Calu3 (cell line): ENCODE results near the gene PPP1R12C. TPM values are rescaled to one million over a fixed set of nuclear protein-coding genes. Genes with fewer than 3 reads are reported as not detected.

Source experiments
- BruUV-seq: library from RNA; stranded (reverse); fragments of 400-500 nt; replicated peaks from 2 replicates; lab custom pipeline; 2021; lab: Mats Ljungman, UMichigan
- CTCF ChIA-PET: fragments of 300-600 bp; sonication (Branson Sonifier 250); formaldehyde crosslinking; loops from one replicate; lab custom pipeline; 2022; ENCODE audit warnings: antibody characterized with exemption; lab: Charles Lee
- DNase-seq: peaks from one replicate; pipeline ENCODE4 v3.0.0; 2022
- H3K27ac Mint-ChIP-seq: one replicate; pipeline ENCODE4 v1.8.0; 2022; ENCODE audit warnings: mixed read lengths; ENCODE audit not compliant: unreplicated experiment
- H3K27me3 Mint-ChIP-seq: one replicate; pipeline ENCODE4 v1.8.0; 2022; ENCODE audit warnings: mixed read lengths; ENCODE audit not compliant: unreplicated experiment
- H3K36me3 Mint-ChIP-seq: one replicate; pipeline ENCODE4 v1.8.0; 2022; ENCODE audit warnings: mild to moderate bottlenecking, moderate library complexity, mixed read lengths; ENCODE audit not compliant: insufficient read depth, unreplicated experiment
- H3K4me1 Mint-ChIP-seq: one replicate; pipeline ENCODE4 v1.8.0; 2022; ENCODE audit warnings: mild to moderate bottlenecking, low read depth, mixed read lengths; ENCODE audit not compliant: unreplicated experiment
- H3K4me3 Mint-ChIP-seq: one replicate; pipeline ENCODE4 v1.8.0; 2022; ENCODE audit warnings: mild to moderate bottlenecking, low read depth, moderate library complexity, mixed read lengths; ENCODE audit not compliant: unreplicated experiment
- H3K9me3 Mint-ChIP-seq: one replicate; pipeline ENCODE4 v1.8.0; 2022; ENCODE audit warnings: low read depth, mixed read lengths; ENCODE audit not compliant: unreplicated experiment
- CTCF ChIP-seq: fragments of 200-600 bp; IDR thresholded peaks from one replicate; pipeline ENCODE4 v1.8.0; 2022; ENCODE audit warnings: antibody characterized with exemption; ENCODE audit not compliant: unreplicated experiment
- intact Hi-C: fragments of 100-400 bp; cut with micrococcal nuclease; formaldehyde crosslinking; loops from one replicate; pipeline ENCODE4 v1.10.0; 2022; ENCODE audit not compliant: unreplicated experiment
- total RNA-seq: library from RNA; stranded (reverse); gene quantifications from 2 replicates; pipeline ENCODE4 v1.2.3, GENCODE V29; 2022

PPP1R12C gene
- total RNA-seq, 1 experiment from 2014 or later = 151 TPM

GRCh38 chr19:55081770-55082019 is 35.7 kb downstream of the PPP1R12C start:
- CTCF ChIA-PET = no interaction called here
- H3K36me3 Mint-ChIP-seq = peaks cover 70% of the 10 kb centered on the region
- DNase-seq = no peak
- no peak overlapping the region for H3K4me3 Mint-ChIP-seq
- H3K4me1 Mint-ChIP-seq = peaks cover 14% of the 10 kb centered on the region
- intact Hi-C loops = no loop called here
- no peaks in the 10 kb centered on the region for H3K9me3 Mint-ChIP-seq
- no peak for TF ChIP-seq CTCF
- peak overlapping the region; percentile 55 for H3K27ac Mint-ChIP-seq
- H3K27me3 Mint-ChIP-seq = no peaks in the 10 kb centered on the region
- BruUV-seq = no TSS peak

- intact Hi-C loops = no loop called here
- H3K27ac Mint-ChIP-seq = no peak overlapping the region
Measured at GRCh38 chr19:55080968-55081769, 36.3 kb downstream of the PPP1R12C start.

GRCh38 chr19:55080121-55080967 is 37.1 kb downstream of the PPP1R12C start:
- Mint-ChIP-seq H3K27ac (peak overlapping the region; percentile 58), H3K4me1 (peaks cover 21% of the 10 kb centered on the region), H3K4me3 (no peak overlapping the region), H3K36me3 (peaks cover 77% of the 10 kb centered on the region), H3K27me3 (no peaks in the 10 kb centered on the region), H3K9me3 (no peaks in the 10 kb centered on the region)
- no peak for TF ChIP-seq CTCF
- no peak for DNase-seq
- BruUV-seq = no TSS peak
- CTCF ChIA-PET = no interaction called here
- intact Hi-C loops = no loop called here

More at GRCh38 chr19:55080968-55081769, 36.3 kb downstream of the PPP1R12C start:
- Mint-ChIP-seq H3K4me1 (peaks cover 19% of the 10 kb centered on the region), H3K36me3 (peaks cover 75% of the 10 kb centered on the region), H3K27me3 (no peaks in the 10 kb centered on the region), H3K4me3 (no peak overlapping the region), H3K9me3 (no peaks in the 10 kb centered on the region)
- no peak for DNase-seq
- no TSS peak for BruUV-seq
- no peak for TF ChIP-seq CTCF
- CTCF ChIA-PET = no interaction called here

GRCh38 chr19:55079400-55080038 is 37.9 kb downstream of the PPP1R12C start:
- TF ChIP-seq CTCF = no peak
- Mint-ChIP-seq H3K36me3 (peaks cover 84% of the 10 kb centered on the region), H3K4me3 (no peak overlapping the region), H3K4me1 (peaks cover 27% of the 10 kb centered on the region), H3K27me3 (no peaks in the 10 kb centered on the region), H3K27ac (peak overlapping the region; percentile 58), H3K9me3 (no peaks in the 10 kb centered on the region)
- CTCF ChIA-PET = interaction anchor here (0.5 kb wide), 1 partner anchor 387 kb away, joined by 4 read pairs; no protein-coding TSS in a partner anchor
- no TSS peak for BruUV-seq
- intact Hi-C loops = no loop called here
- DNase-seq = no peak
